ENCODE data around the gene HGF. TPM values are rescaled to one million over a fixed set of nuclear protein-coding genes. Genes with fewer than 3 reads are reported as not detected.

HGF gene
- polyA plus RNA-seq, 1 of the 3 experiments (the other 2 are of a cell fraction) = 1.5 TPM

DNA sequence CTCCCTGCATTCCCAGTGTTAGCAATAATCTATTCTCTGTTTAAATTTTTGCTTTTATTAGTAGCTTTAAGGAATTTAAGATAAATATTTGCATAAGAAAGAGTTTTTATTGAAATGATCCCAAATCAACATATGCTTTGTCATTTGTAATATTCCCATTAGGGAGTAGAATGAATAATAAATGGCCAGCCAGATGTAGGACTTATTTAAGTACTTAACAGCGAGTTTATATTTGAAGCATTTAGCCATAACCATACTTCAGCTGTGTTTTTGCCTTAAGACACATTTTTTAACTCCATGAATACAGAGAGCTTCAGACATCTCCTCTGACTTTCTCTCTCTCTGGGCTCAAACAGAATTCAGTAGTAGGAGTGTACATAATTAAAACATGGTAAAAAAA, 103.6 kb downstream of the HGF start:
- H3K9ac ChIP-seq = no peak overlapping the region
- H3K36me3 ChIP-seq (replicated peaks in 1 of 2; ENCODE audit: control insufficient read depth in 1 of 2, insufficient read depth in 2 of 2, low read length in 1 of 2) = no peaks in the 10 kb centered on the region
- WGBS (ENCODE audit: low lambda C conversion rate) = 86% methylated on average over 1 of the region's 1 CpG
- no peaks in the 10 kb centered on the region for H3K9me2 ChIP-seq
- DNase-seq = no peak
- no peak overlapping the region for H3K4me2 ChIP-seq
- H4K20me1 ChIP-seq (ENCODE audit: insufficient read depth) = no peaks in the 10 kb centered on the region
- TF ChIP-seq EP300 (IDR thresholded peaks at IDR 0.05; ENCODE audit: borderline replicate concordance in 1 of 2, low read depth in 1 of 2, low read length in 1 of 2) = no peak
- TF ChIP-seq SIN3A (IDR thresholded peaks at IDR 0.05; ENCODE audit: borderline replicate concordance, low read depth, low read length) = no peak
- no peak for TF ChIP-seq FOXM1 (IDR thresholded peaks at IDR 0.05; ENCODE audit: low read depth)
- H3K4me1 ChIP-seq (ENCODE audit: control insufficient read depth in 1 of 2, insufficient read depth in 2 of 2, low read depth in 1 of 2, low read length in 1 of 2) = peaks cover 0 to 24% of the 10 kb centered on the region in 2 experiments; a peak in 2 of 4 replicates
- POLR2A ChIA-PET = no interaction called here
- H3K4me3 ChIP-seq (ENCODE audit: low read depth in 2 of 2, low read length in 1 of 2) = no peak overlapping the region
- H3K79me2 ChIP-seq (ENCODE audit: insufficient read depth) = no peaks in the 10 kb centered on the region
- CTCF ChIA-PET = interaction anchor here (0.9 to 2.2 kb wide), 8 partner anchors 11 to 1063 kb away, joined by 3 to 12 read pairs (median 3); no protein-coding TSS in a partner anchor
- H3K9me3 ChIP-seq = no peaks in the 10 kb centered on the region
- H2AFZ ChIP-seq (ENCODE audit: low read depth) = no peak overlapping the region
- peak overlapping the region in 1 of 2 experiments; percentile 85; a peak in 2 of 4 replicates for H3K27ac ChIP-seq (ENCODE audit: low read depth in 2 of 2, low read length in 1 of 2)
- no peaks in the 10 kb centered on the region for H3F3A ChIP-seq (replicated peaks; ENCODE audit: insufficient read depth)
- no peaks in the 10 kb centered on the region for H3K27me3 ChIP-seq (ENCODE audit: insufficient read depth)

DNA sequence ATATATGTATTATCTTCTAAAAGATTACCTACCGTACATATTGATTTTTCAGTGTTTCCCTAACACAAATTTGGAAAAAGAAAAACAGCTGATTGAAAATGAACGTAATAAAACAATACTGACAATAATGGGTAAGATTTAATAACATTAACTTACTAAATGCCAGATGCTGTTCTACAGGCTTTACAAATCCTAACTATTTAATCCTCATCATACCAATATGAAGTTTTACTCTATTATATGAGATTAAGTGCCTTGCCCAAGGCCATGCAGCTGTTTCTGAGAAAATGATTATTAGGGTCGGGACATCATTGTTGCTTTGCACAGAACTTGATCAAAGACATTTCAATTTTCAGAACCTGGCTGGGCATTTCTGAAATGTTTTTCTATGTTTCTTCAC, 104.6 kb downstream of the HGF start:
- ChIA-PET POLR2A (interaction anchor here (1.3 kb wide), 1 partner anchor 20 kb away, joined by 4 read pairs; no protein-coding TSS in a partner anchor), CTCF (interaction anchor here (0.7 to 2.2 kb wide), 10 partner anchors 16 to 1064 kb away, joined by 3 to 12 read pairs (median 4); no protein-coding TSS in a partner anchor)
- no peak overlapping the region for H2AFZ ChIP-seq (ENCODE audit: low read depth)
- no peaks in the 10 kb centered on the region for H3K79me2 ChIP-seq (ENCODE audit: insufficient read depth)
- no peaks in the 10 kb centered on the region for H3K27me3 ChIP-seq (ENCODE audit: insufficient read depth)
- no peaks in the 10 kb centered on the region for H3K36me3 ChIP-seq (replicated peaks in 1 of 2; ENCODE audit: control insufficient read depth in 1 of 2, insufficient read depth in 2 of 2, low read length in 1 of 2)
- DNase-seq = peak; percentile 27
- H3F3A ChIP-seq (replicated peaks; ENCODE audit: insufficient read depth) = no peaks in the 10 kb centered on the region
- H3K4me2 ChIP-seq = no peak overlapping the region
- H3K4me3 ChIP-seq (ENCODE audit: low read depth in 2 of 2, low read length in 1 of 2) = no peak overlapping the region
- no peaks in the 10 kb centered on the region; the same call in 1 of the 2 replicates for H3K9me3 ChIP-seq
- H3K27ac ChIP-seq (ENCODE audit: low read depth in 2 of 2, low read length in 1 of 2) = peak overlapping the region in 1 of 2 experiments; percentile 85; a peak in 2 of 4 replicates
- 73% methylated on average over 3 of the region's 3 CpGs for WGBS (ENCODE audit: low lambda C conversion rate)
- no peak overlapping the region for H3K9ac ChIP-seq
- peaks cover 0 to 24% of the 10 kb centered on the region in 2 experiments; a peak in 2 of 4 replicates for H3K4me1 ChIP-seq (ENCODE audit: control insufficient read depth in 1 of 2, insufficient read depth in 2 of 2, low read depth in 1 of 2, low read length in 1 of 2)
- no peaks in the 10 kb centered on the region for H3K9me2 ChIP-seq
- H4K20me1 ChIP-seq (ENCODE audit: insufficient read depth) = no peaks in the 10 kb centered on the region
- TF ChIP-seq, protein P1, sequence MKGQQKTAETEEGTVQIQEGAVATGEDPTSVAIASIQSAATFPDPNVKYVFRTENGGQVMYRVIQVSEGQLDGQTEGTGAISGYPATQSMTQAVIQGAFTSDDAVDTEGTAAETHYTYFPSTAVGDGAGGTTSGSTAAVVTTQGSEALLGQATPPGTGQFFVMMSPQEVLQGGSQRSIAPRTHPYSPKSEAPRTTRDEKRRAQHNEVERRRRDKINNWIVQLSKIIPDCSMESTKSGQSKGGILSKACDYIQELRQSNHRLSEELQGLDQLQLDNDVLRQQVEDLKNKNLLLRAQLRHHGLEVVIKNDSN (IDR thresholded peaks at IDR 0.05; ENCODE audit: borderline replicate concordance, low read depth) = no peak
- TF ChIP-seq ZBTB33 (IDR thresholded peaks at IDR 0.05; ENCODE audit: borderline replicate concordance, low read depth) (no peak), FOXM1 (IDR thresholded peaks at IDR 0.05; ENCODE audit: low read depth) (no peak), POLR2AphosphoS5 (IDR thresholded peaks at IDR 0.05; ENCODE audit: low read depth, low read length) (no peak), ELF1 (IDR thresholded peaks at IDR 0.05) (no peak), RAD21 (IDR thresholded peaks at IDR 0.05; ENCODE audit: low read length) (peak; percentile 43), JUND (IDR thresholded peaks at IDR 0.05) (no peak), TAF1 (IDR thresholded peaks at IDR 0.05; ENCODE audit: borderline replicate concordance, low read depth, low read length) (no peak), TCF12 (IDR thresholded peaks at IDR 0.05) (no peak), FOXJ3 (CRISPR knock-in tag; IDR thresholded peaks at IDR 0.05) (no peak), EP300 (IDR thresholded peaks at IDR 0.05; ENCODE audit: borderline replicate concordance in 1 of 2, low read depth in 1 of 2, low read length in 1 of 2) (peak in 1 of 2 experiments; percentile 98; a peak in 2 of 4 replicates), GATA2 (CRISPR knock-in tag; IDR thresholded peaks at IDR 0.05) (peak; percentile 85), GABPA (IDR thresholded peaks at IDR 0.05; ENCODE audit: low read depth) (no peak), YY1 (IDR thresholded peaks at IDR 0.05; ENCODE audit: low read depth) (no peak), CTCF (IDR thresholded peaks at IDR 0.05) (no peak), USF2 (IDR thresholded peaks at IDR 0.05; ENCODE audit: borderline replicate concordance, low read depth, low read length) (no peak), FOSL2 (IDR thresholded peaks at IDR 0.05; ENCODE audit: borderline replicate concordance, low read depth) (no peak), EZH2phosphoT487 (IDR thresholded peaks at IDR 0.05; ENCODE audit: borderline replicate concordance, low read depth) (no peak), MXI1 (IDR thresholded peaks at IDR 0.05; ENCODE audit: low read depth, low read length) (no peak)
- TF ChIP-seq, protein P2, sequence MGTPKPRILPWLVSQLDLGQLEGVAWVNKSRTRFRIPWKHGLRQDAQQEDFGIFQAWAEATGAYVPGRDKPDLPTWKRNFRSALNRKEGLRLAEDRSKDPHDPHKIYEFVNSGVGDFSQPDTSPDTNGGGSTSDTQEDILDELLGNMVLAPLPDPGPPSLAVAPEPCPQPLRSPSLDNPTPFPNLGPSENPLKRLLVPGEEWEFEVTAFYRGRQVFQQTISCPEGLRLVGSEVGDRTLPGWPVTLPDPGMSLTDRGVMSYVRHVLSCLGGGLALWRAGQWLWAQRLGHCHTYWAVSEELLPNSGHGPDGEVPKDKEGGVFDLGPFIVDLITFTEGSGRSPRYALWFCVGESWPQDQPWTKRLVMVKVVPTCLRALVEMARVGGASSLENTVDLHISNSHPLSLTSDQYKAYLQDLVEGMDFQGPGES (IDR thresholded peaks at IDR 0.05; ENCODE audit: low read depth, low read length) = no peak

All from SK-N-SH (cell line).